ENCODE data around the gene FAM227B.
"Not testable (repeated sequence)": the region's sequence is repeated elsewhere in the genome, so short reads cannot be mapped to it uniquely, and the experiment has no call there.

Gene FAM227B

DNA sequence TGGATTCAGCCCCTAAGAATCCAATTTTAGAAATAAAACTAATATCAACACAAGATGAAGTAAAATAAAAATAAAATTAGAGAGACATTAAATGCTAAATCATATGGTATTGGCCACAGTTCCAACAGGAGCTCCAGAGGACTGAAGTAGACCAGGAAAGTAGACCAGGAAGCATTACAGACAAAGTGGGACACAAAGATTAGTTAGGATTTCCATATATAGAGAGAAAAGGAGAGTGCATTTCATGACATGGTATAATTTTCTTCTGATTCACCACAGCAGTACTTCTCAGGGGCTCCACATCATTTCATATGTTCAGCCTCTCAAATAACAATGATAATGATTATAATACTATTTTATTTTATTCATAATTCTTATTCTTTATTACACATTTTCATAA is 179.3 kb downstream of the FAM227B start:
- DNase-seq (ENCODE audit: extremely low read depth in 1 of 2, low read depth in 1 of 2) = no peak

DNA sequence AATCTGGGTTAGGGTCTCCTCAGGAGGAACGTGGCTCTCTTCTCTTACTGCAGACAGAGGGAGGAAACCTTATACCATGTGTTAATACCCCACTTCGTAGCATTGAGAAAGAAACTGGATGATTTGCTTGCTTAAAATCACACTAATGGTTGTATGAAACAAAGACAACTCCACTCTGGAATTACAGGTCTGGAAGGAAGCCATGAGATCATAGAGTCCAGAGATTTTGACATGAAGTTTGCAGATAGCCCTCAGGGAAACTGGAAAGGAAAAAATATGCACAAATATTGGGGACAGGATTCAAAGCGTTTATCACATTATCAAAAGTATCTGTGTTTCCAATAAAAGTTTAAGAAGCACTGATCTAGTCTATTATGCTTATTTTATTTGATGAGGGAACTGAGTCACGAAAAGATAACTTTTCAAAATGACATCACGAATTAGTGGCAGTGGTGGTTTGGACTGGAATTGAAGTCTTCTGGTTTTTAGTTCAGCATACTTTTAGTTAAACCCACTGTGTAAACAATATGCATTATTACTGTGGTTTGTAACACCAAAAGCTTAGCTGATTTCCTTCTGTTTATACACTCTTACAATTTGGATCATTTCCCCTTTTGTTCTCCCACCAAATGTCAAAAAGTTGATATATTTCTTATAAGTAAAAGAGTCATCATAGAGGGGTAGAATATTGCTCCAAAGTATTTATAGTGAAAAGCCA is 180.8 kb downstream of the FAM227B start:
- DNase-seq (ENCODE audit: extremely low read depth in 1 of 2, low read depth in 1 of 2) = no peak

DNA sequence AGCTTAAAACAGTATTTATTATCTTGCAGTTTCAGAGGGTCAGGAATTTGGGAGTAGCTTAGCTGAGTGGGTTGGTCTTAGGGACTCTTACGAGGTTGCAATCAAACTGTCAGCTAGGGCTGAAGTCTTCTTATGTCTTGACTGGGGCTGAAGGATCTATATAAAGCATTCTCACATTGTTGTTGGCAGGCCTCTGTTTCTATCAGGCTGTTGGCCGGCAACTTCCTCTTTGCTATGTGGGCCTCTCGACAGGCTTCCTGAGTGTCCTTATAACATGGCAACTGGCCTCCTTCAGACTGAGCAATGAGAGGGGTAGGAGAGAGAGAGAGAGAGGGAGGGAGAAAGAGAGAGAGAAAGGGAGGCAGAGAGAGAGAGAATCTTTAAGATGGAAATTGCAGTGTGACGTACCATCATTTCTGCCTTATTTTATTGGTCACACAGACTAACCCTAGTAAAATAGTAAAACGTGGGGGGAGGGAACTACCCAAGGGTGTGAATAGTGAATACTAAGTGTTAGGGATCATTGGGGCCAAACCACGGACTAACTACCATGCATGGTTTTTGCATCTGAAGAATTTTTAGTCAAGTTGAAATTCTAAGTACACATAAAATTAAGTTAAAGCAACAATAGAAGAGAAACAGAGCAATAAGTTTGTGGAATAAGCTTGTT is 181.5 kb downstream of the FAM227B start:
- DNase-seq (ENCODE audit: extremely low read depth in 1 of 2, low read depth in 1 of 2) = no peak

DNA sequence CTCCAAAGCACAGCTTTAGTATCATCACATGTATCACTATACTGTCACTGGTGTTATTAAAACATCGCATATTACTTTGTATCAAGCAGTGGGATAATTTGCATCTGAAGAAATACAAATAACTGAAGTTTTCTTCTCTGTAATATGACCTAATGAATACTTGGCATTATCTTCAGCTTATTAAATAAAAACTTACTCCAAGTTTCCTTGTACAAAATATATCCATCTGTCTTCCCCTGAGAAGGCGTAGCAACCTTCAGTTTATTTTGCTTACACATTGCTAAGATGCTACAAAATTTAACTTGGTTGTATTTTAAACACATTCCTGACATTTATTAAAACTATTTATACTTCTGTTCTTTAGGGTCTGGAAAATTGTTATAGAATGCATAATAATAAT is 183.9 kb downstream of the FAM227B start:
- no peak for DNase-seq (ENCODE audit: extremely low read depth in 1 of 2, low read depth in 1 of 2)

DNA sequence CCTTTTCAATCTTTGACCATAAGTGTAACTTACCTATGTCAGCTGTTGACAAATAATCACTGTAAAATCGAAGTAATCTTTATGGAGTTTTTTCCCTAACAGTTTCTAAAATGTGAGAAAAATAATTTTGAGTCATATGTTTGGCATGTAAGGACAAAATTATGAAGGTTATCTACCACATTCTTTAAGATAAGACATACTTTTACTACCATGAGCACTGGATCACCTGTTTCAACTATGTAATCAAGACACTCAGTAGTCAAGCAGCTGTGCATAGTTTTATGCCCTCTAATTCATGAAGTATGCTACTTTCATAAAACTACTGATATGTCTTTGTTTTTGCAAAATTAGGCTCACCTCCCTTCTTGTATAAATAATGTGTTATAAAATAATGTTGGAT is 185.4 kb downstream of the FAM227B start:
- no peak for DNase-seq (ENCODE audit: extremely low read depth in 1 of 2, low read depth in 1 of 2)

DNA sequence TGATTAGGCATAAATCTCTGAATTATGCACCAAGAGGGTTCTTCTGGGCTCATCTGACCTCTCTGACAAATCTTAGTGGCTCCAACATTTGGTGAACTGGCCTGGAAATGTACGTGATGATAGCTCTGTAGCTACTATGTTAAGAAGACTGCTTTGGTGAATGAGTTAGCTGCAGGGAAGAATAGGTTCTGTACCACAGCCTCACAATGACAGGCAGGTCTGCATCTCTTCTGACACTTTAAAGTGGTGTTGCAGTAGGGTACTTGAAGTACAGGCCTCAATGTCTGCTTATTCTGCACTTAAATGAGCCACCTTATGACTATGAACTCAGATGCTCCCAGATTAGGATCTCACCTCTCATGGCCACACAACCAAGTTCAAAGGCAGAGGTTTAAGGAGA is 190.6 kb downstream of the FAM227B start:
- DNase-seq (ENCODE audit: extremely low read depth in 1 of 2, low read depth in 1 of 2) = no peak

DNA sequence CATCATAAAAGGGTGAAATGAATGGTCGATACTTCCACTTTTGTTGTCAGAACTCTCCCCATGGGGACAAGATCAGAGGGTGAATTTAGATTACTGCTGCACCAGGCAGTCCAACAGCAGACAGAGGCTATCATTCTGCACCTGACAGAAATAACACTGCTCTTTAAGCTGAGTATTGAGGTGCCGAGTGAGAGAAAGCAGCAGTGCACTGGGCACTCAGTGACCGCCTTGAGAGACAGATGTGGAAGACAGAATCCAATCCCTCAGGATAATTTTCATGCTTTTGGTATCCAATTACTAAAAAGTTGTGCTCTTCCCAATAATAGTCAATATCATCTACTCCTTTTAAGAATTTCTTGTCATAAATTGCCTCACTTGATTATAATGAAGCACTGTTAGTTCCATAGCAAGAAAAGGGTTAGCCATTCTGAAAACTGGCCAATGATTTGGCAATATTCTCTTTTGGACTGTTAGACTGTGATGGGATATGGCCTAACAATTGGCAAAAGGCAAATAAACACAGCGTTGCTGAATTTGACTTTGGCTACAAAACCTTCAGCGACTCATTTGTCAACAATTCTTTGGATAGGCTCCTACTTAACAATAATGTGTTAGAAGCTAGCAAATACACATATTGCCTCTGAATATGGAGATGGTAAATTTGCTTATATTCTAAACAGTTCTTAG is 192.1 kb downstream of the FAM227B start:
- no peak for DNase-seq (ENCODE audit: extremely low read depth in 1 of 2, low read depth in 1 of 2)

DNA sequence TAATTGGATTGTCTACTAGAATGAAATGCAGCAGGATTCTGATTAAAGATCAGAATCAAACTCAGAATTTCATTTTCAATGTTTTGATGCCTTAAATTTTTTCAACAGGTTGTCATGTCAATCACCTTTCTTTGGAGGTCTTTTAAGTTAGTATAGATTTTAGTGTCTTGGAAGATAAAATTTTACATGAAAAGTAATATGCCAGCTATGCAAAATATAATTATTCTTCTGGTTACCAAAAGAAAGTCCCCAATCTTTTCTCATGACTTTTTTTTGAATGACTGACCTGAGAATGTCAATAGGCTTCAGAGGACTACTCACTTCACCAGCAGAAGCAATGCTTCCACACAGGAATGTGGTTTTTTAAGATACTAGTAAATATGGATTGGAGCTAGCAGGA is 193.2 kb downstream of the FAM227B start:
- DNase-seq (ENCODE audit: extremely low read depth in 1 of 2, low read depth in 1 of 2) = no peak

DNA sequence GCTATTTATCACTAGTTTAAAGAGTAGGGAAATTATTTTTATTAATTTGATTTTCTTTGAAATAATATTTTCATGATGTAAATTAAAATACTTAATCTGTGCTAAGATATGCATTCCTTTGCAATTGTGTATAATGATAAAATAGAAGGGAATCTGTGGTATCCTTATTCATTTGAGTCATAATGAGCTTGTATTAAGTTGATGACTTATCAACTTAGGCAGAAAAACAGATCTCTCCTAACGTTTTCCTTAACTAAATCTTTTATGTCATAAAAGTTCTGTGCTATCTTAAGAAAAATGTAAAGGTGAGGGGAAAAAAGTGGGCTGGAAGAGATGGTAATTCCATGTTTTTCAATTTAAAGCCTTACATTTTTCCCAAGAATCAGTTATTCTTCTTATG is 195.7 kb downstream of the FAM227B start:
- DNase-seq (ENCODE audit: extremely low read depth in 1 of 2, low read depth in 1 of 2) = no peak

DNA sequence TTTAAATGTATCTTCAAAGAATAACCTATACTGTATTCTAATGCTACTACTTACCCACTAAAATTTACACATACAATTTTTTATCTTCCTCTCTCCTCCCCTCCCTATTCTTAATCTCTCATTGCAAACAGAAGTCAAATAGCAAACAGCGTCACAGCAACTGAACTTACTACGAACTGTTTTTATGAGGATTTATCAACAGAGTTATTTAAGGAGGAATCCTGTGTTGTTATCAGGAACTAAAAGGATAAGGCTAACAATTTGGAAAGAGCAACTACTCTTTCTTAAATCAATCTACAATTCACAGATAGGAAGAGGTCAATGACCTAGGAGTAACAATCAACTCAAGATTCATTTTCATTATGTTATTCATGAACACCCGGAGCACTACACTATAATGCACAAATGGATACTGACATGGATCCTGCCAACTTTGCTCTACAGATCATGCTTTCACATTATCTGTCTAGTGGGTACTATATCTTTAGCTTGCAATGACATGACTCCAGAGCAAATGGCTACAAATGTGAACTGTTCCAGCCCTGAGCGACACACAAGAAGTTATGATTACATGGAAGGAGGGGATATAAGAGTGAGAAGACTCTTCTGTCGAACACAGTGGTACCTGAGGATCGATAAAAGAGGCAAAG is 196.6 kb downstream of the FAM227B start:
- no peak for DNase-seq (ENCODE audit: extremely low read depth in 1 of 2, low read depth in 1 of 2)

DNA sequence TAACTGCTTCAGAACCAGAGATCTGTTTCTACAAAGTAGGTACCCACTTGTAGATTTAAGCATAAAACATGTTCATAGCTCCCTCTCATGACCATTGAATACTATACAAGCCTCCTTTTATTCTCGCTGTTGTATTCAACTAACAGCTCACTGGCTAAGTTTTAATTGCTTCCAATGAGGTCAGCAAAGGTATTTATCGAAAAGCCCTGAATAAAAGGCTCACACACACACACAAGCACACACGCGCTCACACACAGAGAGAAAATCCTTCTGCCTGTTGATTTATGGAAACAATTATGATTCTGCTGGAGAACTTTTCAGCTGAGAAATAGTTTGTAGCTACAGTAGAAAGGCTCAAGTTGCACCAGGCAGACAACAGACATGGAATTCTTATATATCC is 197.6 kb downstream of the FAM227B start, which contains the start of gene FGF7:
Gene FGF7 (plus strand): TSS at position 222 of the 400 bp plus-strand sequence. CDS start 1,056 bp downstream, outside the sequence.
- no peak for DNase-seq (ENCODE audit: extremely low read depth in 1 of 2, low read depth in 1 of 2)

DNA sequence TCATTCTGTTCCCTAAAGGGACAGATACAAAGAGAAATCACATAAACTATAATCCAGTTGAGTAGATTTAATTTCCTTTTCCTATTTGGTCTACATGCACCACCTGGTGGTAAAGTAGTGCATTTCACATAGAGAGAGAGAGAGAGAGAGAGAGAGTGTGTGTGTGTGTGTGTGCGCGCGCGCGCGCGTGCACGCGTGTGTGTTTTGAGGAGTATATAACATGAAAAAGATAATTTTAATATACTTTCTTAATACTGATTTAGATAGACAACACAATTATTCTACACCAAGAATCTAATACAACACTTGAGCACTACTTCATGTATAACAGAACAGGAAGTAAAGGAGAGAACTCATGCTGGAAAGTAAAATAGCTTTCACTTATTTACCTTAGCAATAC is 198.6 kb downstream of the FAM227B start:
- DNase-seq (ENCODE audit: extremely low read depth in 1 of 2, low read depth in 1 of 2) = no peak

DNA sequence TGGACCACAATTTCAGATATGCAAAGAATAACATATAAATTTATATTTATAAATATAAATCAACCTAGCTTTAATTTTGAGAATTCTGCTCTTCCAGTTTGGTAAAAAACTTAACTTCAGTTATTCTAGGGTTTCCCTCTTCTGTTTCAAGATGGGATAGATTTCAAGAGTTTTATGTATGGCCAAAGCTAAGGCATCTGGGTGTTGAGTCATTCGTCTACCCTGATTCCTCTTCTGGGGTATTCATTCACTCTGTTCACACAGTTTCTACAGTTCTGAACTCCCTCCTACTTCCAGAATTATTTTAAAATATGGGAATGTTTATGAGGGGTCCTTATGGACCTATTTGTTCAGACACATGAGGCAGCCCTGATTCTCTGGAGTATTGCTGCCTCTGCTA is 201.8 kb downstream of the FAM227B start:
- no peak for DNase-seq (ENCODE audit: extremely low read depth in 1 of 2, low read depth in 1 of 2)

DNA sequence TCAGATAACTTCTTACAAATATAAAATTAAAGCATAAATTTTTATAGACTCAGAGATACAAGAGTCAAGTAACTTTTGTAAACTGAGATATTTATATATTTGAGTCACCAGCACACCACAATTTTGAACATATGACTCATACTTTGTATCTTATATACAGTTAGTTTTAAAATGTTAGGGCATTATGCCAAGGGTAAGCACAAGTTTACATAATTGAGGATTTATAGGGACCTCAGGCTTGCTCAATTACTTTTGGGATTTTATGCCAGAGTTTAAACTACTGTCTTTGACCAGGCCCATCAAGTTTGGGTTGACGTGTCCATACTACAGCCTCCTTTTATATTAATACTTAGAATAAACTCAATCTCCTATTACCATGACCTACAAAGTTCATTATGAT is 205.0 kb downstream of the FAM227B start:
- DNase-seq (ENCODE audit: extremely low read depth in 1 of 2, low read depth in 1 of 2) = no peak

DNA sequence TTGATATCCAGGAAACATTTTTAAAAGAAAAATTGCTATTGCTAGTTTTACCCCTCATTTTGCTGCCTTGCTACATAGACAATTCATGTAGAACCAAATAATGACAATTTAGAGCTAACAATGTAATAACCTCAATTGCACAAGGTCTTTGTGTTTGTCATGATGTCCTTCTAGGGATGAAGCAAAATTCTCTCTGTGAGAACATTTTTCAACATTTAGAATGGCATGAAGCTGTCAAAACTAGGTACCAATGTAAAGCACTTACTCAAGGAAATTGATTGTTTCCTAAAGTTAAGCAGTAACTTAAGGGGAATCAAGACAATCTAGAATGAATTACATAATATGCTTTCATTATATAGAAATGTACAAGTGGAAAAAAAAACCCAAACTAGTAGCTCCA is 205.5 kb downstream of the FAM227B start:
- no peak for DNase-seq (ENCODE audit: extremely low read depth in 1 of 2, low read depth in 1 of 2)

DNA sequence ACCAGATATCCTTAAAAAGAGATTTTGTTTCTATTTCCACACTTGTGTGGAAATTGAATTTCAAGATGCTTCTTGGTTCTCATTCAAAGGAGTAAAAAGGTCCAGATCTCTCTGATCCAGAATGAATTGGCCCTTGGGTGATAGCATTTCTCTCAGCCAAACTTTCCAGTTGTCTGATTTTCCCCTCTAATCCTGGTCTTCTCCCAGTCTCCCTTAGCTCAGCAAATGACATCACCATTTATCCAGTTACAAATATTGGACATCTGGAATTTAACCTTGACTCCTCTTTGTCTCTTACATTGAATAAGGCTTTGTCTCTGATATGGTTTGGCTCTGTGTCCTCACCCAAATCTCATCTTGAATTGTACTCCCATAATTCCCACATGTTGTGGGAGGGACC is 207.8 kb downstream of the FAM227B start:
- DNase-seq (ENCODE audit: extremely low read depth in 1 of 2, low read depth in 1 of 2) = no peak

DNA sequence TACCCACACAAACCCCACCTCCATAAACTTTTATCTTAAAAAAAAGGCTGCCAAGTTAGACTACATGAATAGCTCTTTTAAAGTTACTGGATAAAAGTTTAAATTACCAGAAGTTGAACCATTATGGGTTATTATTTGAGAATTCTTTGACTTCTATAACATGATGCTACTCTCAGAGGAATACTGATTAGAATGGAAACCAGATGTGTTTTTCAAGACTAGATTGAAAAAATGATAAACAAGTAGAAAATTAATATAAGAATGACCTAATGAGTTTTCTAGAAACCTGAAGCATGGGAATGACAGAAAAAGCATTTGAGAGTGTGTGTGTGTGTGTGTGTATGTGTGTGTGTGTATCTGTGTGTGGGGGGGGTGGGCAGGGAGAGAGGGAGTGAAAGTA is 210.0 kb downstream of the FAM227B start:
- no peak for DNase-seq (ENCODE audit: extremely low read depth in 1 of 2, low read depth in 1 of 2)

DNA sequence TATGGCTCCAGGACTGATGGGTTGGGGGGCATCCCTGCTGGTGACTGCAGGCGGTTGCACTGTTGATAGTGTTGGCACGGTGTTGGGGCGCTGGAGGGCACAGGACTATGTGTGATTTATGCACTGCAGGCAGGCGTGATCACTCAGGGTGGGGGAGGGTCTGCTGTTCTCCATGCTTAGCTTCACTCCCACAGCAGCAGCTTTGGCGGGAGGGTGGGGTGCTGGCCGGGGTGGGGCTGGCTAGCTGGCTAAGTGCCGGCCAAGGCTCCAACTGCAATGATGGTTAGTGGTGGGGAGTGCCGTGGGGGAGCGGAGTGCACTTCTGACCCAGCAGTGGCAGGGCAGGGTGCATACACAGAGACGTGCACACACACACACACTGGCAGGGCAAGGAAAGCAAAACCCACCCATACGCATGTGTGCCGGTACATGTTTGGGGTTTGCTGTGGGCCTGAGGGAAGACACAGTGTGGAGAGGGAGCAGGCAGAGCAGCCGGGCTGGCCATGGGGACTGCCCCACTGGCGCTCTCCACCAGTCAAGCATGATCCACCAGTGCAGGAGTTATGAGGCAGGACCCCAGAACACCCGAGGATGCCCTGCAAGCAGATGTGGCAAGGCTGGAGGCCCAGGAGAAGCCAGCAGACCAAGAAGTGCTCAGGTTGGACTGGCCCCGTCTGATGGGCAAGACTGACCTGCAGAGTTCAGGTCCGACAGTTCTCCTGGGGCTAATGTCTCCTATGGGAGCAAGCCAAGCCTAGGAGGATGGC is 214.1 kb downstream of the FAM227B start:
- no peak for DNase-seq (ENCODE audit: extremely low read depth in 1 of 2, low read depth in 1 of 2)

DNA sequence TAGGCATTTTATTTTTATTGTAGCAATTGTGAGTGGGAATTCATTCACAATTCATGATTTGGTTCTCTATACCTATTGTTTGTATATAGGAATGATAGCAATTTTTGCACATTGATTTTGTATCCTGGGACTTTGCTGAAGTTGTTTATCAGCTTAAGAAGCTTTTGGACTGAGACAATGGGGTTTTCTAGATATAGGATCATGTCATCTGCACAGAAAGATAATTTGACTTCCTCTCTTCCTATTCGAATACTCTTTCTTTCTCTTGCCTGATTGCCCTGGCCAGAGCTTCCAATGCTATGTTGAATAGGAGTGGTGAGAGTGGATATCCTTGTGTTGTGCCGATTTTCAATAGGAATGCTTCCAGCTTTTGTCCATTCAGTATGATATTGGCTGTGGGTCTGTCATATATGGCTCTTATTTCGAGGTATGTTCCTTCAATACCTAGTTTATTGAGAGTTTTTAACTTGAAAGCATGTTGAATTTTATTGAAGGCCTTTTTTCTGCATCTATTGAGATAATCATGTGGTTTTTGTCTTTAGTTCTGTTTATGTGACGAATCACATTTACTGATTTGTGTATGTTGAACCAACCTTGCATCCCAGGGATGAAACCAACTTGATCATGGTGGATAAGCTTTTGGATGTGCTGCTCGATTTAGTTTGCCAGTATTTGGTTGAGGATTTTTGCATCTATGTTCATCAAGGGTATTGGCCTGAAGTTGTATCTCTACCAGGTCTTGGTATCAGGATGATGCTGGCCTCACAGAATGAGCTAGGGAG is 217.9 kb downstream of the FAM227B start:
- not testable (repeated sequence) for DNase-seq (ENCODE audit: extremely low read depth in 1 of 2, low read depth in 1 of 2)

DNA sequence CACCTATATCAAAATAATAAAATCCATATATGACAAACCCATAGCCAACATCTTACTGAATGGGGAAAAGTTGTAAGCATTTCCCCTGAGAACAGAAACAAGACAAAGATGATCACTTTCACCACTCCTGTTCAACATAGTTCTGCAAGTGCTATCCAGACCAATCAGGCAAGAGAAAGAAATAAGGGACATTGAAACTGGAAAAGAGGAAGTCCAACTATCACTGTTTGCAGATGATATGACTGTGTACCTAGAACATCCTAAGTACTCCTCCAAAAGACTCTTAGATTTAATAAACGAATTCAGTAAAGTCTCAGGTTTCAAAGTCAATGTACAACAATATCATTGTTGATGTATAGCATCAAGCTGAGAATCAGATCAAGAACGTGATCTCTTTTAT is 233.1 kb downstream of the FAM227B start:
- DNase-seq (ENCODE audit: extremely low read depth in 1 of 2, low read depth in 1 of 2) = no peak

All from activated CD8-positive, alpha-beta memory T cell treated with anti-CD3 and anti-CD28 coated beads for 1 hour (primary cell).